Gastroesophageal sphincter (tissue), 3 donors: ENCODE results near the gene SLC4A1AP.

Experiments used
- EP300 ChIP-seq: sonication (generic); formaldehyde crosslinking; IDR thresholded peaks from one replicate; pipeline ENCODE4 v1.6.1; 2017; ENCODE audit warnings: antibody characterized with exemption, mild to moderate bottlenecking
- POLR2A ChIP-seq, 2 donors: fragments of 450-650 bp; IDR thresholded peaks; one replicate each; pipeline ENCODE4 v1.6.1; 2017; ENCODE audit warnings: antibody characterized with exemption in 2 of 2, mild to moderate bottlenecking in 2 of 2, moderate library complexity in 1 of 2
- TF ChIP-seq, protein P1 (sequence below), 4 experiments: fragments of 200-600 bp in 2 of 4; fragments of 450-650 bp in 2 of 4; sonication (generic) in 1 of 4; IDR thresholded peaks; one replicate each; pipeline ENCODE4 v1.5.1; 2017 to 2019; ENCODE audit warnings: antibody characterized with exemption in 4 of 4, mild to moderate bottlenecking in 2 of 4, moderate library complexity in 2 of 4

DNA sequence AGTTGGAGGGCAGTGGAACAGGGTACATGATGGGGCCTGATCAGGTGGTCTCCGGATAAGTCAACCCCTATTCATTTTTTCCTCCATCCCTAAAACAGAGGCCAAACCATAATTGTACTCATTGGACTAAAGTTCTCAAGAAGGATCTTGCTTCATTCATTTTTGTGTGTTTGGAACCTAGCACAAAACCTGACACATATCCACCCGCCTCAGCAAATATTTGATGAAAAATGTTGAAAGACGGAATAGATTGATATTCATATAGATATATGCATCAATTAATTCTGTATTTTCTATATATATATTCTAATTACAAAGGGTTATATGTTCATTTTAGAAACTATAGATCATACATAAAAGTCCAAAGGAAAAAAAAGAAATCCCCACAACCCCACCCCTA, 21.9 kb downstream of the SLC4A1AP start:
- no peak for TF ChIP-seq POLR2A (IDR thresholded peaks at IDR 0.05)
- TF ChIP-seq, protein P1, sequence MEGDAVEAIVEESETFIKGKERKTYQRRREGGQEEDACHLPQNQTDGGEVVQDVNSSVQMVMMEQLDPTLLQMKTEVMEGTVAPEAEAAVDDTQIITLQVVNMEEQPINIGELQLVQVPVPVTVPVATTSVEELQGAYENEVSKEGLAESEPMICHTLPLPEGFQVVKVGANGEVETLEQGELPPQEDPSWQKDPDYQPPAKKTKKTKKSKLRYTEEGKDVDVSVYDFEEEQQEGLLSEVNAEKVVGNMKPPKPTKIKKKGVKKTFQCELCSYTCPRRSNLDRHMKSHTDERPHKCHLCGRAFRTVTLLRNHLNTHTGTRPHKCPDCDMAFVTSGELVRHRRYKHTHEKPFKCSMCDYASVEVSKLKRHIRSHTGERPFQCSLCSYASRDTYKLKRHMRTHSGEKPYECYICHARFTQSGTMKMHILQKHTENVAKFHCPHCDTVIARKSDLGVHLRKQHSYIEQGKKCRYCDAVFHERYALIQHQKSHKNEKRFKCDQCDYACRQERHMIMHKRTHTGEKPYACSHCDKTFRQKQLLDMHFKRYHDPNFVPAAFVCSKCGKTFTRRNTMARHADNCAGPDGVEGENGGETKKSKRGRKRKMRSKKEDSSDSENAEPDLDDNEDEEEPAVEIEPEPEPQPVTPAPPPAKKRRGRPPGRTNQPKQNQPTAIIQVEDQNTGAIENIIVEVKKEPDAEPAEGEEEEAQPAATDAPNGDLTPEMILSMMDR (IDR thresholded peaks at IDR 0.05) = no peak
- no peak for TF ChIP-seq EP300
